ENCODE results near the gene ANKH.

GRCh38 chr5:14790220-14790619 lies 81.4 kb downstream of the ANKH start:
- TF ChIP-seq FOSL1 (IDR thresholded peaks at IDR 0.05; ENCODE audit: low read depth) = no peak
- TF ChIP-seq, protein P1, sequence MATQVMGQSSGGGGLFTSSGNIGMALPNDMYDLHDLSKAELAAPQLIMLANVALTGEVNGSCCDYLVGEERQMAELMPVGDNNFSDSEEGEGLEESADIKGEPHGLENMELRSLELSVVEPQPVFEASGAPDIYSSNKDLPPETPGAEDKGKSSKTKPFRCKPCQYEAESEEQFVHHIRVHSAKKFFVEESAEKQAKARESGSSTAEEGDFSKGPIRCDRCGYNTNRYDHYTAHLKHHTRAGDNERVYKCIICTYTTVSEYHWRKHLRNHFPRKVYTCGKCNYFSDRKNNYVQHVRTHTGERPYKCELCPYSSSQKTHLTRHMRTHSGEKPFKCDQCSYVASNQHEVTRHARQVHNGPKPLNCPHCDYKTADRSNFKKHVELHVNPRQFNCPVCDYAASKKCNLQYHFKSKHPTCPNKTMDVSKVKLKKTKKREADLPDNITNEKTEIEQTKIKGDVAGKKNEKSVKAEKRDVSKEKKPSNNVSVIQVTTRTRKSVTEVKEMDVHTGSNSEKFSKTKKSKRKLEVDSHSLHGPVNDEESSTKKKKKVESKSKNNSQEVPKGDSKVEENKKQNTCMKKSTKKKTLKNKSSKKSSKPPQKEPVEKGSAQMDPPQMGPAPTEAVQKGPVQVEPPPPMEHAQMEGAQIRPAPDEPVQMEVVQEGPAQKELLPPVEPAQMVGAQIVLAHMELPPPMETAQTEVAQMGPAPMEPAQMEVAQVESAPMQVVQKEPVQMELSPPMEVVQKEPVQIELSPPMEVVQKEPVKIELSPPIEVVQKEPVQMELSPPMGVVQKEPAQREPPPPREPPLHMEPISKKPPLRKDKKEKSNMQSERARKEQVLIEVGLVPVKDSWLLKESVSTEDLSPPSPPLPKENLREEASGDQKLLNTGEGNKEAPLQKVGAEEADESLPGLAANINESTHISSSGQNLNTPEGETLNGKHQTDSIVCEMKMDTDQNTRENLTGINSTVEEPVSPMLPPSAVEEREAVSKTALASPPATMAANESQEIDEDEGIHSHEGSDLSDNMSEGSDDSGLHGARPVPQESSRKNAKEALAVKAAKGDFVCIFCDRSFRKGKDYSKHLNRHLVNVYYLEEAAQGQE (IDR thresholded peaks at IDR 0.05; ENCODE audit: low read depth) = no peak
- no peak for TF ChIP-seq TCF7L2 (IDR thresholded peaks at IDR 0.05; ENCODE audit: borderline replicate concordance, extremely low read depth, insufficient read depth, insufficient read length)
- TF ChIP-seq, protein P2, sequence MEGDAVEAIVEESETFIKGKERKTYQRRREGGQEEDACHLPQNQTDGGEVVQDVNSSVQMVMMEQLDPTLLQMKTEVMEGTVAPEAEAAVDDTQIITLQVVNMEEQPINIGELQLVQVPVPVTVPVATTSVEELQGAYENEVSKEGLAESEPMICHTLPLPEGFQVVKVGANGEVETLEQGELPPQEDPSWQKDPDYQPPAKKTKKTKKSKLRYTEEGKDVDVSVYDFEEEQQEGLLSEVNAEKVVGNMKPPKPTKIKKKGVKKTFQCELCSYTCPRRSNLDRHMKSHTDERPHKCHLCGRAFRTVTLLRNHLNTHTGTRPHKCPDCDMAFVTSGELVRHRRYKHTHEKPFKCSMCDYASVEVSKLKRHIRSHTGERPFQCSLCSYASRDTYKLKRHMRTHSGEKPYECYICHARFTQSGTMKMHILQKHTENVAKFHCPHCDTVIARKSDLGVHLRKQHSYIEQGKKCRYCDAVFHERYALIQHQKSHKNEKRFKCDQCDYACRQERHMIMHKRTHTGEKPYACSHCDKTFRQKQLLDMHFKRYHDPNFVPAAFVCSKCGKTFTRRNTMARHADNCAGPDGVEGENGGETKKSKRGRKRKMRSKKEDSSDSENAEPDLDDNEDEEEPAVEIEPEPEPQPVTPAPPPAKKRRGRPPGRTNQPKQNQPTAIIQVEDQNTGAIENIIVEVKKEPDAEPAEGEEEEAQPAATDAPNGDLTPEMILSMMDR (IDR thresholded peaks at IDR 0.05 in 2 of 3, conservative IDR thresholded peaks at IDR 0.05 in 1 of 3; ENCODE audit: borderline replicate concordance in 1 of 3, insufficient read depth in 1 of 3, low read depth in 2 of 3, low read length in 2 of 3) = no peak
- no peak for TF ChIP-seq MAX (IDR thresholded peaks at IDR 0.05)
- TF ChIP-seq EZH2 (IDR thresholded peaks at IDR 0.05) = no peak
- TF ChIP-seq EZH2phosphoT487 (IDR thresholded peaks at IDR 0.05; ENCODE audit: borderline replicate concordance) = no peak
- TF ChIP-seq RAD21 (IDR thresholded peaks at IDR 0.05; ENCODE audit: low read depth) = no peak
- TF ChIP-seq ZNF274 (IDR thresholded peaks at IDR 0.05; ENCODE audit: low read depth, low read length) = no peak
- no peak for TF ChIP-seq POLR2A (IDR thresholded peaks at IDR 0.05; ENCODE audit: borderline replicate concordance, extremely low read depth, insufficient read depth, insufficient read length)
- TF ChIP-seq CEBPB (IDR thresholded peaks at IDR 0.05; ENCODE audit: low read depth) = no peak
